ENCODE measurements around the gene TPM1. TPM values are rescaled to one million over a fixed set of nuclear protein-coding genes. Genes with fewer than 3 reads are reported as not detected.

TPM1 gene
- total RNA-seq, 1 experiment from 2014 or later: 748 TPM

- Histone ChIP-seq H2BK20ac (ENCODE audit: low read depth, low read length, poor library complexity, severe bottlenecking) (no peak overlapping the region), H3K14ac (ENCODE audit: insufficient read depth, low read length) (no peak overlapping the region), H2BK12ac (ENCODE audit: insufficient read length, low read depth, low read length) (no peak overlapping the region), H3K27me3 (ENCODE audit: insufficient read depth, low read length) (no peaks in the 10 kb centered on the region), H2BK120ac (ENCODE audit: low read depth, low read length, poor library complexity, severe bottlenecking) (no peak overlapping the region), H3K79me1 (ENCODE audit: insufficient read depth, low read depth, low read length, poor library complexity, severe bottlenecking) (no peaks in the 10 kb centered on the region), H3K4me1 (ENCODE audit: insufficient read depth, low read length) (no peaks in the 10 kb centered on the region; the same call in 1 of the 2 replicates), H3K23ac (ENCODE audit: insufficient read length, low read depth, low read length) (no peak overlapping the region), H3K4me2 (ENCODE audit: insufficient read depth, insufficient read length, low read length) (no peak overlapping the region), H3K56ac (ENCODE audit: insufficient read length, low read depth, low read length) (no peak overlapping the region), H3K79me2 (ENCODE audit: insufficient read depth, low read length) (no peaks in the 10 kb centered on the region), H3K9me3 (ENCODE audit: control insufficient read depth, low read depth, low read length) (no peaks in the 10 kb centered on the region), H3K18ac (ENCODE audit: insufficient read length, low read depth, low read length) (no peak overlapping the region), H2BK5ac (ENCODE audit: insufficient read length, low read length) (no peak overlapping the region), H4K20me1 (ENCODE audit: control insufficient read depth, insufficient read depth, insufficient read length) (no peaks in the 10 kb centered on the region), H3K23me2 (ENCODE audit: insufficient read length, low read depth, low read length, poor library complexity, severe bottlenecking) (no peaks in the 10 kb centered on the region), H4K5ac (ENCODE audit: insufficient read length, low read depth, low read length) (no peak overlapping the region), H2BK15ac (ENCODE audit: low read depth, low read length) (no peak overlapping the region), H3K9ac (ENCODE audit: extremely low read depth, insufficient read length, low read length) (no peak overlapping the region), H3T11ph (ENCODE audit: low read length) (no peak overlapping the region), H4K8ac (replicated peaks; ENCODE audit: insufficient read length, low read depth, low read length) (no peak overlapping the region), H3K4ac (ENCODE audit: low read depth, low read length) (no peak overlapping the region), H4K91ac (ENCODE audit: insufficient read length, low read depth, low read length) (no peak overlapping the region), H3K27ac (ENCODE audit: insufficient read length, low read depth, low read length) (no peak overlapping the region), H2AK5ac (ENCODE audit: insufficient read length, low read length) (no peak overlapping the region), H2AFZ (ENCODE audit: low read length) (no peak overlapping the region)
- Mint-ChIP-seq H3K4me3 (no peak overlapping the region), H3K4me1 (peaks cover 13 to 14% of the 10 kb centered on the region in 2 experiments), H3K27me3 (ENCODE audit: low read depth) (no peaks in the 10 kb centered on the region; the same call in 1 of the 2 replicates), H3K9me3 (no peaks in the 10 kb centered on the region), H3K27ac (no peak overlapping the region), H3K36me3 (ENCODE audit: insufficient read depth in 1 of 3, low read depth in 3 of 3) (no peaks in the 10 kb centered on the region)
- WGBS (ENCODE audit: extremely low coverage, insufficient read length, low lambda C conversion rate): no CpG with 5 or more reads among the region's 3 CpGs
- TF ChIP-seq CTCF (conservative IDR thresholded peaks at IDR 0.05): no peak
- no peak for DNase-seq
Measured at GRCh38 chr15:63020128-63020527, 22.4 kb upstream of the TPM1 start.

Measured in H9 (cell line).